DOHH2 (cell line): ENCODE data around the gene PLA2G4F.

Experiments used
- H3F3A ChIP-seq: fragments of 200-600 bp; sonication (generic), shearing (Covaris generic); 2 replicates; pipeline ENCODE4 v1.6.0; 2016; ENCODE audit warnings: antibody characterized with exemption, mild to moderate bottlenecking; ENCODE audit not compliant: control insufficient read depth, insufficient read depth
- H3K27ac ChIP-seq: fragments of 200-600 bp; sonication (generic); 2 replicates; pipeline ENCODE4 v1.5.1; 2014; ENCODE audit warnings: low read depth, mild to moderate bottlenecking, low read length, moderate library complexity
- H3K27me3 ChIP-seq: fragments of 200-600 bp; sonication (generic); 2 replicates; pipeline ENCODE4 v1.6.1; 2014; ENCODE audit warnings: mild to moderate bottlenecking, low read length, mixed read lengths; ENCODE audit not compliant: control insufficient read depth
- H3K36me3 ChIP-seq: fragments of 200-600 bp; sonication (generic); 2 replicates; pipeline ENCODE4 v1.6.1; 2014; ENCODE audit warnings: mild to moderate bottlenecking, low read length, moderate library complexity, mixed read lengths; ENCODE audit not compliant: control insufficient read depth
- H3K4me1 ChIP-seq: fragments of 200-600 bp; sonication (generic); 2 replicates; pipeline ENCODE4 v1.6.1; 2014; ENCODE audit warnings: mild to moderate bottlenecking, low read length, mixed read lengths; ENCODE audit not compliant: control insufficient read depth
- H3K4me2 ChIP-seq: fragments of 200-600 bp; sonication (generic); 2 replicates; pipeline ENCODE4 v1.6.0; 2014; ENCODE audit warnings: mild to moderate bottlenecking, low read length, moderate library complexity
- H3K4me3 ChIP-seq: fragments of 200-600 bp; sonication (generic); 2 replicates; pipeline ENCODE4 v1.5.1; 2014; ENCODE audit warnings: mild to moderate bottlenecking, low read length, mixed read lengths
- H3K79me2 ChIP-seq: fragments of 200-600 bp; sonication (generic); 2 replicates; pipeline ENCODE4 v1.6.1; 2014; ENCODE audit warnings: mild to moderate bottlenecking, low read length, mixed read lengths; ENCODE audit not compliant: control insufficient read depth
- H3K9me2 ChIP-seq: fragments of 200-600 bp; sonication (generic); replicated peaks from 2 replicates; pipeline ENCODE4 v1.6.1; 2014; ENCODE audit warnings: mild to moderate bottlenecking, low read length, mixed read lengths; ENCODE audit not compliant: control insufficient read depth
- H3K9me3 ChIP-seq: fragments of 200-600 bp; sonication (generic); 2 replicates; pipeline ENCODE4 v1.6.1; 2014; ENCODE audit warnings: antibody characterized with exemption, low read length, mixed read lengths; ENCODE audit not compliant: control insufficient read depth, insufficient read depth
- H4K20me1 ChIP-seq: fragments of 200-600 bp; sonication (generic); 2 replicates; pipeline ENCODE4 v1.6.0; 2014; ENCODE audit warnings: low read depth, mild to moderate bottlenecking, antibody characterized with exemption, low read length, moderate library complexity; ENCODE audit not compliant: control insufficient read depth, insufficient read depth
- EZH2phosphoT487 ChIP-seq: fragments of 200-600 bp; sonication (generic); IDR thresholded peaks from 2 replicates; pipeline ENCODE4 v1.6.1; 2017; ENCODE audit warnings: borderline replicate concordance, mild to moderate bottlenecking, antibody characterized with exemption, low read length, moderate library complexity, mixed read lengths
- TF ChIP-seq, protein P1 (sequence below): fragments of 200-600 bp; sonication (generic); IDR thresholded peaks from one replicate; pipeline ENCODE4 v1.5.1; 2014; ENCODE audit warnings: antibody characterized with exemption, mild to moderate bottlenecking, low read depth, low read length; ENCODE audit not compliant: poor library complexity, severe bottlenecking

PLA2G4F gene

DNA sequence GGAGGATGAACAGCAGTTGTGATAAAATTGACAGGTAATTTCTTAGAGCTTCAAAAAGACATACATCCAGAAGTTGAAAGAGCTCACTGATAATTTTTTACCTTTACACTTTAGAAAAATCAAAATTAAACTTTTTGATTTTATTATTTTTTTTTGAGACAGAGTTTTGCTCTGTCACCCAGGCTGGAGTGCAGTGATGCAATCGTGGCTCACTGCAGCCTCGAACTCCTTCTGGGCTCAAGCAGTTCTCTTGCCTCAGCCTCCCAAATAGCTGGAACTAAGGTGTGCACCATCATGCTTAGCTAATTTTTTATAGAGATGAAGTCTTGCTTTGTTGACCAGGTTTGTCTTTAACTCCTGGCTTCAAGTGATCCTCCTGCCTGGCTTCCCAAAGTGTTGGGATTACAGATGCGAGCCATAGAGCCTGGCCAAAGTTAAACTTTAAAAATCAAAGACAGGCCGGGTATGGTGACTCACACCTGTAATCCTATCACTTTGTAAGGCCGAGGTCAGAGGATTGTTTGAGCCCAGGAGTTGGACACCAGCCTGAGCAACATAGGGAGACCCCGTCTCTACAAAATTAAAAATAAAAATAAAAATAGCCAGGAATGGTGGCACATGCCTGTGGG is 21.7 kb downstream of the PLA2G4F start:
- TF ChIP-seq EZH2phosphoT487 = no peak
- TF ChIP-seq, protein P1, sequence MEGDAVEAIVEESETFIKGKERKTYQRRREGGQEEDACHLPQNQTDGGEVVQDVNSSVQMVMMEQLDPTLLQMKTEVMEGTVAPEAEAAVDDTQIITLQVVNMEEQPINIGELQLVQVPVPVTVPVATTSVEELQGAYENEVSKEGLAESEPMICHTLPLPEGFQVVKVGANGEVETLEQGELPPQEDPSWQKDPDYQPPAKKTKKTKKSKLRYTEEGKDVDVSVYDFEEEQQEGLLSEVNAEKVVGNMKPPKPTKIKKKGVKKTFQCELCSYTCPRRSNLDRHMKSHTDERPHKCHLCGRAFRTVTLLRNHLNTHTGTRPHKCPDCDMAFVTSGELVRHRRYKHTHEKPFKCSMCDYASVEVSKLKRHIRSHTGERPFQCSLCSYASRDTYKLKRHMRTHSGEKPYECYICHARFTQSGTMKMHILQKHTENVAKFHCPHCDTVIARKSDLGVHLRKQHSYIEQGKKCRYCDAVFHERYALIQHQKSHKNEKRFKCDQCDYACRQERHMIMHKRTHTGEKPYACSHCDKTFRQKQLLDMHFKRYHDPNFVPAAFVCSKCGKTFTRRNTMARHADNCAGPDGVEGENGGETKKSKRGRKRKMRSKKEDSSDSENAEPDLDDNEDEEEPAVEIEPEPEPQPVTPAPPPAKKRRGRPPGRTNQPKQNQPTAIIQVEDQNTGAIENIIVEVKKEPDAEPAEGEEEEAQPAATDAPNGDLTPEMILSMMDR = no peak
- no peak overlapping the region for H3K4me3 ChIP-seq
- no peak overlapping the region for H3K27ac ChIP-seq
- no peaks in the 10 kb centered on the region for H3K79me2 ChIP-seq
- no peaks in the 10 kb centered on the region for H3K9me2 ChIP-seq
- H4K20me1 ChIP-seq = no peaks in the 10 kb centered on the region
- H3K27me3 ChIP-seq = peaks cover 21% of the 10 kb centered on the region
- H3K9me3 ChIP-seq = no peaks in the 10 kb centered on the region
- H3K4me2 ChIP-seq = no peak overlapping the region
- no peaks in the 10 kb centered on the region for H3K36me3 ChIP-seq
- peaks cover 4% of the 10 kb centered on the region; the same call in 1 of the 2 replicates for H3K4me1 ChIP-seq
- H3F3A ChIP-seq = no peaks in the 10 kb centered on the region

DNA sequence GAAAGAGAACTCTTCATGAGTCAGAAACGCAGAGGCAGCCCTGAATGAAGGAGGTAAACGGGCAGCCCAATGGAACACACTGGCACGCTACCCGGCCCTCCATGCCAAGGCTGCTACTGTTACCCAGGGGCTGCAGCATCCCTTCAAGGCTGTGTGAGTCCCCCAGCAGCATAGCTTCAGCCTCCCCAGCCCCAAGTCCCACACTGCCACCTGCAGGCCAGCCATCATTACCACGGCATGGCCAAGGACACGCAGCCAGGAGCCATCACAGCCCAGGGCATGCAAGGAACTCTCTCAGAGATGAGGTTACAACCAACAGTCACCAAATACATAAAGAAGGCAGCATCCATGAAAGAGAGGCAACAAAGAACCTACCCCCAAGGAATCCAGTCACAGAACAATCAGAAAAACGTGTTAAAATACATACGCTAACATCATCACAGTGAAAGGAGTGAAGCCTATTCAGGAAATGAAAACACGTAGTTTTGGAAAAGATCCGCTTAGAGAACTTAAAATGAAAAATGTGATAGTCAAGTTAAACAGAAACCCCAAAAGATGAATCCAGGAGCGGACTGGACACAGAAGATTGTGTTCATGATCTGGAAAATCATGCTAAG is 22.4 kb downstream of the PLA2G4F start:
- H3K4me3 ChIP-seq = no peak overlapping the region
- H3K9me3 ChIP-seq = no peaks in the 10 kb centered on the region
- H3K27me3 ChIP-seq = peaks cover 29% of the 10 kb centered on the region
- H3K79me2 ChIP-seq = no peaks in the 10 kb centered on the region
- no peak overlapping the region for H3K27ac ChIP-seq
- no peak for TF ChIP-seq EZH2phosphoT487
- TF ChIP-seq, protein P1 = peak; percentile 83
- no peaks in the 10 kb centered on the region for H3F3A ChIP-seq
- H3K4me1 ChIP-seq = peaks cover 5% of the 10 kb centered on the region; the same call in 1 of the 2 replicates
- no peaks in the 10 kb centered on the region for H4K20me1 ChIP-seq
- no peak overlapping the region for H3K4me2 ChIP-seq
- H3K36me3 ChIP-seq = no peaks in the 10 kb centered on the region
- H3K9me2 ChIP-seq = no peaks in the 10 kb centered on the region

DNA sequence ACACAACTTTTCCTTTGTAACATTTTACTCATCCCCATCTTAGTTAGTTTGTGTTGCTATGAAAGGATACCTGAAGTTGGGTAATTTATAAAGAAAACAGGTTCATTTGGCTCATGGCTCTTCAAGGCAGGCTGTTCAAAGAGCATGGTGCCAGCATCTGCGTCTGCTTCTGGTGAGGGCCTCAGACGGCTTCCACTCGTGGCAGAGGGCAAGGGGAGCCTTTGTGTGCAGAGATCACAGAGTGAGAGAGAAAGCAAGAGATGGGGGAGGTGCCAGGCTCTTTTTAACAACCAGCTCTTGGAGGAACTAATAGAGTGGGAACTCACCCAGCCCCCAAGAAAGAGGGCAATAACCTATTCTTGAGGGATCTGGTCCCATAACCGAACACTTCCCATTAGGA is 23.1 kb downstream of the PLA2G4F start:
- Histone ChIP-seq H3K36me3 (no peaks in the 10 kb centered on the region), H3K27me3 (peaks cover 29% of the 10 kb centered on the region), H3F3A (no peaks in the 10 kb centered on the region), H3K79me2 (no peaks in the 10 kb centered on the region), H3K9me2 (no peaks in the 10 kb centered on the region), H3K4me3 (no peak overlapping the region), H3K27ac (no peak overlapping the region), H3K4me1 (peaks cover 5% of the 10 kb centered on the region; the same call in 1 of the 2 replicates), H4K20me1 (no peaks in the 10 kb centered on the region), H3K9me3 (no peaks in the 10 kb centered on the region), H3K4me2 (no peak overlapping the region)
- no peak for TF ChIP-seq EZH2phosphoT487
- TF ChIP-seq, protein P1 = no peak
